NCI-H1105 treated with DMSO at 0.1 percent for 48 hours (cell line): ENCODE data around the gene SPCS1.
A peak's percentile ranks its signal among the peaks of the same experiment; 100 is the strongest.
"Not testable (repeated sequence)": the region's sequence is repeated elsewhere in the genome, so short reads cannot be mapped to it uniquely, and the experiment has no call there.

ENCODE experiments used
- DNase-seq: peaks from one replicate; lab custom pipeline; 2025; lab: John Stamatoyannopoulos, UW

Gene SPCS1

GRCh38 chr3:52705688-52706686 is at the start of gene SPCS1, which contains the start of gene GLT8D1:
Gene SPCS1, plus strand, starts transcription at chr3:52706106. Its CDS starts 141 bp downstream, at chr3:52706247.
Gene GLT8D1, minus strand, starts transcription at chr3:52705791. Its CDS starts 5,331 bp downstream, at chr3:52700460.
- DNase-seq: peak; percentile 61

GRCh38 chr3:52660046-52660445 is 45.9 kb upstream of the SPCS1 start:
- no peak for DNase-seq

- DNase-seq: no peak
Observed at GRCh38 chr3:52663098-52663497, 42.8 kb upstream of the SPCS1 start.

- no peak for DNase-seq
Observed at GRCh38 chr3:52670621-52671521, 35.0 kb upstream of the SPCS1 start.

- no peak for DNase-seq
Observed at GRCh38 chr3:52671676-52672075, 34.2 kb upstream of the SPCS1 start.

GRCh38 chr3:52676201-52676600 is 29.7 kb upstream of the SPCS1 start:
- DNase-seq: not testable (repeated sequence)

- no peak for DNase-seq
Observed at GRCh38 chr3:52678265-52679198, 27.4 kb upstream of the SPCS1 start.

GRCh38 chr3:52679199-52679538 is 26.7 kb upstream of the SPCS1 start:
- DNase-seq: no peak

GRCh38 chr3:52679811-52680210 is 26.1 kb upstream of the SPCS1 start:
- no peak for DNase-seq

GRCh38 chr3:52681596-52681995 is 24.3 kb upstream of the SPCS1 start:
- no peak for DNase-seq

GRCh38 chr3:52682016-52682415 is 23.9 kb upstream of the SPCS1 start:
- DNase-seq: no peak

- no peak for DNase-seq
Observed at GRCh38 chr3:52683611-52684010, 22.3 kb upstream of the SPCS1 start.

- no peak for DNase-seq
Observed at GRCh38 chr3:52684184-52684583, 21.7 kb upstream of the SPCS1 start.

GRCh38 chr3:52685285-52685708 is 20.6 kb upstream of the SPCS1 start:
- peak; percentile 61 for DNase-seq

GRCh38 chr3:52685709-52686691 is 19.9 kb upstream of the SPCS1 start, which contains the start of the genes GNL3 and PBRM1:
Gene GNL3, plus strand, starts transcription at chr3:52686032. Its CDS starts 61 bp downstream, at chr3:52686093.
Gene PBRM1, minus strand, starts transcription at chr3:52685913.
- DNase-seq: peak; percentile 79

- no peak for DNase-seq
Observed at GRCh38 chr3:52688266-52688665, 17.6 kb upstream of the SPCS1 start.

GRCh38 chr3:52689151-52689550 is 16.8 kb upstream of the SPCS1 start:
- DNase-seq: no peak

- no peak for DNase-seq
Observed at GRCh38 chr3:52690560-52690959, 15.3 kb upstream of the SPCS1 start.

GRCh38 chr3:52693071-52693470 is 12.8 kb upstream of the SPCS1 start:
- no peak for DNase-seq
